Transverse colon (tissue), 4 donors: ENCODE measurements around the gene KCNH2. TPM values are rescaled to one million over a fixed set of nuclear protein-coding genes. Genes with fewer than 3 reads are reported as not detected.

Experiments
- DNase-seq: peaks from one replicate; pipeline ENCODE4 v3.0.0-alpha.2; 2019
- H3K27ac ChIP-seq, 4 donors: fragments of 200-600 bp; sonication (generic); 2 replicates each; pipeline ENCODE4 v1.5.1; 2016 to 2018; ENCODE audit warnings: inconsistent platforms in 4 of 4
- H3K27me3 ChIP-seq: fragments of 200-600 bp; sonication (generic); 2 replicates; pipeline ENCODE4 v1.5.1; 2017; ENCODE audit warnings: inconsistent platforms
- H3K36me3 ChIP-seq, 4 donors: fragments of 200-600 bp; sonication (generic); 2 replicates each; pipeline ENCODE4 v1.5.1; 2017 to 2019; ENCODE audit warnings: inconsistent platforms in 4 of 4
- H3K4me1 ChIP-seq, 4 donors: fragments of 200-600 bp; sonication (generic); 2 replicates each; pipeline ENCODE4 v1.5.1; 2017 to 2020; ENCODE audit warnings: inconsistent platforms in 4 of 4
- H3K4me3 ChIP-seq, 4 donors: fragments of 200-600 bp; sonication (generic); 1 replicate in 1 of 4; 2 replicates in 3 of 4; pipeline versions ENCODE4 v1.5.1 to v1.6.1; 2017 to 2019; ENCODE audit warnings: inconsistent platforms in 4 of 4
- H3K9me3 ChIP-seq, 2 donors: fragments of 200-600 bp; sonication (generic); 2 replicates each; pipeline ENCODE4 v1.5.1; 2017 to 2019; ENCODE audit warnings: inconsistent platforms in 2 of 2
- CTCF ChIP-seq, 5 experiments: fragments of 200-600 bp in 3 of 5; fragments of 450-650 bp in 2 of 5; sonication (generic) in 3 of 5; IDR thresholded peaks; 1 replicate in 2 of 5; 2 replicates in 3 of 5; pipeline ENCODE4 v1.5.1; 2016 to 2017; ENCODE audit warnings: antibody characterized with exemption in 5 of 5, inconsistent platforms in 3 of 5, mild to moderate bottlenecking in 2 of 5, moderate library complexity in 1 of 5
- EP300 ChIP-seq: sonication (generic); formaldehyde crosslinking; IDR thresholded peaks from one replicate; pipeline ENCODE4 v1.6.1; 2017; ENCODE audit warnings: antibody characterized with exemption, low read depth
- POLR2A ChIP-seq: fragments of 450-650 bp; IDR thresholded peaks from one replicate; pipeline ENCODE4 v1.6.1; 2016; ENCODE audit warnings: antibody characterized with exemption, mild to moderate bottlenecking, moderate library complexity
- POLR2AphosphoS5 ChIP-seq, 3 donors: sonication (generic); formaldehyde crosslinking; IDR thresholded peaks; one replicate each; pipeline ENCODE4 v1.6.1; 2016; ENCODE audit warnings: antibody characterized with exemption in 3 of 3
- WGBS, 2 donors: methylation state at CpG; one replicate each; pipeline ENCODE4 v1.1.5; 2018; ENCODE audit warnings: low coverage in 1 of 2; 5-methylcytosine and 5-hydroxymethylcytosine counted together
- in situ Hi-C, 4 donors: fragments of 200-750 bp; cut with MboI; loops; one replicate each; pipeline versions ENCODE4 v1.15.0 to v1.15.1; 2017; ENCODE audit warnings: low sequenced_read_pairs in 3 of 4, low pct_ligation_motif_present in 1 of 4, low pct_unique_long_range_greater_than_20kb in 1 of 4
- intact Hi-C: fragments of 100-400 bp; cut with DNase I; formaldehyde crosslinking; loops from one replicate; pipeline ENCODE4 v1.15.1; 2023; ENCODE audit warnings: low total_unique reads
- total RNA-seq, 4 donors: library from RNA; depleted of rRNA; stranded (reverse); fragments of >200 nt; gene quantifications; one replicate each; pipeline ENCODE4 v1.1.0, GENCODE V29; 2016

KCNH2 gene
- total RNA-seq, 4 donors from 2014 or later, result 9.5 to 39.0 (median 19.3) TPM

- no peak for DNase-seq
- H3K4me3 ChIP-seq, result no peak overlapping the region
- H3K27ac ChIP-seq, result no peak overlapping the region
- in situ Hi-C loops (no loop called here), intact Hi-C loops (no loop called here)
- TF ChIP-seq CTCF (IDR thresholded peaks at IDR 0.05), result no peak
- TF ChIP-seq POLR2AphosphoS5 (IDR thresholded peaks at IDR 0.05), result no peak
- TF ChIP-seq EP300, result no peak
- TF ChIP-seq POLR2A, result no peak
- peaks cover 38% of the 10 kb centered on the region for H3K27me3 ChIP-seq
- H3K4me1 ChIP-seq, result peaks cover 29 to 46% (median 34%) of the 10 kb centered on the region in 4 donors
- WGBS, 2 donors, result 89% methylated on average over 5 of the region's 5 CpGs; no CpG with 5 or more reads in 1 of the 2 donors
- no peaks in the 10 kb centered on the region for H3K9me3 ChIP-seq
- H3K36me3 ChIP-seq, result no peaks in the 10 kb centered on the region
Observed at GRCh38 chr7:151015967-151016366, 37.8 kb upstream of the KCNH2 start.

- H3K4me3 ChIP-seq, result no peak overlapping the region
- WGBS, 2 donors, result 49 to 72% methylated on average over 4 to 8 of the region's 8 CpGs
- in situ Hi-C loops, result no loop called here
- H3K36me3 ChIP-seq, result no peaks in the 10 kb centered on the region
- DNase-seq, result peak; percentile 49
- intact Hi-C loops, result no loop called here
- no peak overlapping the region for H3K27ac ChIP-seq
- TF ChIP-seq CTCF (IDR thresholded peaks at IDR 0.05), result no peak
- TF ChIP-seq POLR2AphosphoS5 (IDR thresholded peaks at IDR 0.05), result peak in 1 of 3 donors; percentile 6
- no peak for TF ChIP-seq EP300
- H3K4me1 ChIP-seq, result peaks cover 29 to 53% (median 34%) of the 10 kb centered on the region in 4 donors
- H3K27me3 ChIP-seq, result peaks cover 28% of the 10 kb centered on the region
- H3K9me3 ChIP-seq, result no peaks in the 10 kb centered on the region
Observed at GRCh38 chr7:151014950-151015349, 36.8 kb upstream of the KCNH2 start.

GRCh38 chr7:151013733-151014497 is 35.8 kb upstream of the KCNH2 start:
- peak; percentile 81 for DNase-seq
- Histone ChIP-seq H3K4me3 (peak overlapping the region in 3 of 4 donors; percentile 3 to 30 (median 23)), H3K4me1 (peaks cover 27 to 49% (median 31%) of the 10 kb centered on the region in 4 donors), H3K9me3 (no peaks in the 10 kb centered on the region), H3K36me3 (no peaks in the 10 kb centered on the region), H3K27ac (peak overlapping the region; percentile 3 to 14 (median 9)), H3K27me3 (peaks cover 18% of the 10 kb centered on the region)
- intact Hi-C loops (no loop called here), in situ Hi-C loops (no loop called here)
- 40 to 69% methylated on average over 1 to 55 of the region's 55 CpGs for WGBS, 2 donors
- TF ChIP-seq EP300 (no peak), POLR2AphosphoS5 (IDR thresholded peaks at IDR 0.05) (no peak), POLR2A (no peak), CTCF (IDR thresholded peaks at IDR 0.05) (peak in 1 of 5 experiments; percentile 14)

- in situ Hi-C loops, result no loop called here
- no peak for DNase-seq
- TF ChIP-seq POLR2A, result no peak
- TF ChIP-seq EP300, result no peak
- TF ChIP-seq POLR2AphosphoS5 (IDR thresholded peaks at IDR 0.05), result no peak
- TF ChIP-seq CTCF (IDR thresholded peaks at IDR 0.05), result no peak
- 56% methylated on average over 21 of the region's 26 CpGs; no CpG with 5 or more reads in 1 of the 2 donors for WGBS, 2 donors
- peak overlapping the region in 3 of 4 donors; percentile 3 to 30 (median 23) for H3K4me3 ChIP-seq
- no peaks in the 10 kb centered on the region for H3K36me3 ChIP-seq
- no peaks in the 10 kb centered on the region for H3K9me3 ChIP-seq
- intact Hi-C loops, result no loop called here
- peaks cover 23 to 43% (median 26%) of the 10 kb centered on the region in 4 donors for H3K4me1 ChIP-seq
- H3K27ac ChIP-seq, result peak overlapping the region in 1 of 4 donors; percentile 57
- peaks cover 12% of the 10 kb centered on the region for H3K27me3 ChIP-seq
Observed at GRCh38 chr7:151013356-151013732, 35.2 kb upstream of the KCNH2 start.
